ENCODE results near the gene FOS. TPM values are rescaled to one million over a fixed set of nuclear protein-coding genes. Genes with fewer than 3 reads are reported as not detected.

The FOS gene
- total RNA-seq, 1 donor from 2014 or later: 884 TPM

DNA sequence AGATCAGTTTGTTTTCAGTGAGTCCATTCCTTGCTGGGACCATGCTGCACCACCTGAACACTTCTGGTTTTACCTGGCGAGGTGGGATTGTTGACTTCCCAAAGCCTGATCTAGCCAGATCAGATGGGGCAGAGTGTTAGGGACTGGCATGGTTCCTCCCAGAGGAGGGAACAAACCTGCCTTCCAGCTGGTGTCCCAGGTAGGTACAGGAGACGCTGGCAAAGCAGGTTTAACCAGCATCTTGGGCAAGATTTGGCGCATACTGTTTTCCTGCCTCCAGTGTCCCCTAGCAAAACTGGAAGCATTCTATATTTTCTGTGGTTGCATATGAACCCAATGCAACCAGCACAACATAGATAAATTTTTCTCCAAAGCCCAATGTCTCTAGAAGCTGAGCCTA, 14.6 kb upstream of the FOS start:
- no peak for TF ChIP-seq POLR2A (IDR thresholded peaks at IDR 0.05)
- peak in 1 of 2 donors; percentile 66 for TF ChIP-seq POLR2AphosphoS5 (IDR thresholded peaks at IDR 0.05; ENCODE audit: insufficient read depth in 1 of 2, low read depth in 1 of 2)
- H3K27me3 ChIP-seq: no peaks in the 10 kb centered on the region
- H3K4me1 ChIP-seq: peaks cover 34% of the 10 kb centered on the region
- no peak overlapping the region for H3K27ac ChIP-seq
- H3K36me3 ChIP-seq: no peaks in the 10 kb centered on the region
- no peak overlapping the region for H3K4me3 ChIP-seq
- no peaks in the 10 kb centered on the region for H3K9me3 ChIP-seq
- intact Hi-C loops (cut with DNase I): no loop called here
- DNase-seq (ENCODE audit: extremely low spot score in 2 of 2): no peak

DNA sequence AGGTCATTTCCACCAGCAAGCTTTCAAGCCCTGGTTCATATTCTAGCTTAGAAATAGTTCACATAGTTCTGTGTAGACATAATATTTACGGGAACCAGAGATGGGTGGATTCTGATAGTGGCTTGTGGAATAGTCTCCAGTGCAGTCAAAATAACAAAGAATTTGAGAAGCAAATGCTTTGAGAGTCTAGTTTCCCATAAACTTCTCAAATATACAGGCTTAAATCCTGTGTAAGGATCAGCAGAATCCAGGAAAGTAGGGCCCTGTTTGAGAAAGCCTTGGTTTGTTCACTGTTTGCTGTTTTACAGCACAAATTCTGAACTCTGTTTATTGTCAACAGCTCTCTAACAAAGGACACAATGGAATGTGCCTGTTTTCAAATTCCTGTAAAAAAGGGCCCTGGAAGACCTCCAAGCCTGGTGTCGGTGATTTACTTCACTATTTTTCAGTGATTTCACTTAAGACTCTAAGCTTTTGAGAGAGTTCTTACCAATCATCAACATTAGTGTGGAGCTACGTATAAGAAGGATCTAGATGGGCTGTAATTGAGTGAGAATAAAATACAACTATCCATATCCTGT, 11.4 kb upstream of the FOS start:
- Histone ChIP-seq H3K27me3 (no peaks in the 10 kb centered on the region), H3K4me1 (peaks cover 19% of the 10 kb centered on the region), H3K4me3 (no peak overlapping the region), H3K9me3 (no peaks in the 10 kb centered on the region), H3K27ac (peak overlapping the region; percentile 74), H3K36me3 (no peaks in the 10 kb centered on the region)
- intact Hi-C loops (cut with DNase I): no loop called here
- no peak for DNase-seq (ENCODE audit: extremely low spot score in 2 of 2)
- peak in 1 of 2 donors; percentile 34 for TF ChIP-seq POLR2AphosphoS5 (IDR thresholded peaks at IDR 0.05; ENCODE audit: insufficient read depth in 1 of 2, low read depth in 1 of 2)
- TF ChIP-seq POLR2A (IDR thresholded peaks at IDR 0.05): no peak
- TF ChIP-seq CTCF (IDR thresholded peaks at IDR 0.05): no peak

DNA sequence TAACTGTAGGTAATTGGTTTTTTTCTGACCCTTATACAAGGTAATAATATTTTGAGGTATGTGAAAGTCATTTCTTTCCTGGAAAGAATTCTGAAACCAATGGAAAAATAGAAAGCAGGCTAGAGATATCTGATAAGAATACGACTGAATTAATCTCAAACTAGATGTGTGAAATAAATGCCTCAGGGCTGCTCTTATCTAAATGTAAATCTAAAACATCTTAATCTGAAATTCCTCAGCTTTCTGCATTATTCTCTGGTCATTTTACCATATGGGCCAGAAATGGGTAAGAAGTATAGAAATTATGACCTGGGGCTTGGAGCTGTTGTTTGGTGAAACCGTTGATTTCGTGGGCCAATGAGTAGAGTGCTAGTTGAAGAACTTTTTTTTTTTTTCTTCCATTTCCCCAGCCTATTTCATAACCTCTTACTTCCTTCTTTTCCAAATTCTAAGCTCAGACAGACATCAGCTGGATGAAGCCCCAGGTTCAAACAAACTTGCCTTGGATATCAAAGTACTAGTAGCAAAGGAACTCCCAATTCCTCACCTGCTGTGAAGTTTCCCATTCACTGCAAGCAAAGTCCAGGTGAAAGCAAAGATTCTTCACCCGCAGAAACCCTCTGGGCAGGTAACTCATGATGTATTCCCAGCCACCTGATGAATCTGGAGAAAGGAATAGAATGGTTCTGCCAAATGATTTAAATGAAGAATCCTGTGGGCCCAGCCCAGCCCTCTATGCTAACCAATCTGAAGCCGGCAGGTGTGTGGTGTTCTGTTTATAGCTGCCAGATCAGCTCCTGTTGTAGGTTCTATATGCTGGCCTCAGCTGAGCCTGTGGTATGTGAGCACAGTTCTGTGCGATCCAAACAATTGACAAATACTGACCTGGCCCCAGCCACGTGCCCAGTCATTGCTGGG, 9.7 kb upstream of the FOS start:
- Histone ChIP-seq H3K27me3 (no peaks in the 10 kb centered on the region), H3K4me3 (no peak overlapping the region), H3K4me1 (peaks cover 36% of the 10 kb centered on the region), H3K9me3 (no peaks in the 10 kb centered on the region), H3K36me3 (no peaks in the 10 kb centered on the region), H3K27ac (no peak overlapping the region)
- intact Hi-C loops (cut with DNase I): no loop called here
- DNase-seq (ENCODE audit: extremely low spot score in 2 of 2): no peak
- TF ChIP-seq POLR2AphosphoS5 (IDR thresholded peaks at IDR 0.05; ENCODE audit: insufficient read depth in 1 of 2, low read depth in 1 of 2): no peak

DNA sequence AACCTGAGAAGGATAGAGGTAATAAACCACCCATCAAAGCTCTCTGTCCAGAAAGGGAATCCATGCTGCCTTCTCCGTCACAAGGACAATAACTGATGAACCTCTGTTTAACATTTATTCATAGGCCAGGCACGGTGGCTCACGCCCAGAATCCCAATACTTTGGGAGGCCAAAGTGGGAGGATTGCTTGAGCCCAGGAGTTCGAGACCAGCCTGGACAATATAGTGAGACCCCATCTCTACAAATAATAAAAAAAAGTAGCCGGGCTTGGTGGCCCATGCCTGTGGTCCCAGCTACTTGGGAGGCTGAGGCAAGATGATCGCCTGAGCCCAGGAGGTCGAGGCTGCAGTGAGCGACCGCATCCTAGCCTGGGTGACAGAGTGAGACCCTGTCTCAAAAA, 7.1 kb upstream of the FOS start:
- intact Hi-C loops (cut with DNase I): no loop called here
- Histone ChIP-seq H3K9me3 (no peaks in the 10 kb centered on the region), H3K27me3 (no peaks in the 10 kb centered on the region), H3K36me3 (no peaks in the 10 kb centered on the region), H3K4me3 (no peak overlapping the region), H3K27ac (no peak overlapping the region), H3K4me1 (peaks cover 60% of the 10 kb centered on the region)
- no peak for DNase-seq (ENCODE audit: extremely low spot score in 2 of 2)
- no peak for TF ChIP-seq CTCF (IDR thresholded peaks at IDR 0.05)

- TF ChIP-seq CTCF (IDR thresholded peaks at IDR 0.05) (no peak), POLR2A (IDR thresholded peaks at IDR 0.05) (no peak), POLR2AphosphoS5 (IDR thresholded peaks at IDR 0.05; ENCODE audit: insufficient read depth in 1 of 2, low read depth in 1 of 2) (no peak)
- Histone ChIP-seq H3K9me3 (no peaks in the 10 kb centered on the region), H3K36me3 (no peaks in the 10 kb centered on the region), H3K4me3 (no peak overlapping the region), H3K27ac (peak overlapping the region; percentile 12), H3K4me1 (peaks cover 46% of the 10 kb centered on the region), H3K27me3 (no peaks in the 10 kb centered on the region)
- no peak for DNase-seq (ENCODE audit: extremely low spot score in 2 of 2)
- intact Hi-C loops (cut with DNase I): no loop called here
Observed at GRCh38 chr14:75273272-75274049, 5.2 kb upstream of the FOS start.
